Measurements from ENCODE around the gene NUP62.

NUP62 gene

GRCh38 chr19:49891393-49891792, 37.9 kb downstream of the NUP62 start:
- FAIRE-seq, result no peak
- no peak for DNase-seq (ENCODE audit: insufficient read length, low spot score)
- TF ChIP-seq POU2F2 (IDR thresholded peaks at IDR 0.05; ENCODE audit: low read depth, low read length) (no peak), PAX5 (IDR thresholded peaks at IDR 0.05; ENCODE audit: insufficient read depth, low read length, severe bottlenecking) (no peak), SPI1 (IDR thresholded peaks at IDR 0.05; ENCODE audit: low read depth, low read length) (no peak), POLR2AphosphoS5 (IDR thresholded peaks at IDR 0.05; ENCODE audit: low read depth, low read length) (no peak), TAF1 (IDR thresholded peaks at IDR 0.05; ENCODE audit: low read depth, low read length) (no peak), POLR2A (IDR thresholded peaks at IDR 0.05; ENCODE audit: low read depth, low read length) (no peak)

- TF ChIP-seq POLR2AphosphoS5 (IDR thresholded peaks at IDR 0.05; ENCODE audit: low read depth, low read length) (no peak), TAF1 (IDR thresholded peaks at IDR 0.05; ENCODE audit: low read depth, low read length) (no peak), PAX5 (IDR thresholded peaks at IDR 0.05; ENCODE audit: insufficient read depth, low read length, severe bottlenecking) (no peak), POLR2A (IDR thresholded peaks at IDR 0.05; ENCODE audit: low read depth, low read length) (no peak), SPI1 (IDR thresholded peaks at IDR 0.05; ENCODE audit: low read depth, low read length) (no peak), POU2F2 (IDR thresholded peaks at IDR 0.05; ENCODE audit: low read depth, low read length) (no peak)
- peak; percentile 80 for DNase-seq (ENCODE audit: insufficient read length, low spot score)
- FAIRE-seq, result no peak
These were observed 38.7 kb downstream of the NUP62 start for GRCh38 chr19:49890349-49891311.

GRCh38 chr19:49889687-49890348, 39.5 kb downstream of the NUP62 start:
- TF ChIP-seq PAX5 (IDR thresholded peaks at IDR 0.05; ENCODE audit: insufficient read depth, low read length, severe bottlenecking), result no peak
- no peak for TF ChIP-seq POU2F2 (IDR thresholded peaks at IDR 0.05; ENCODE audit: low read depth, low read length)
- no peak for TF ChIP-seq POLR2A (IDR thresholded peaks at IDR 0.05; ENCODE audit: low read depth, low read length)
- TF ChIP-seq SPI1 (IDR thresholded peaks at IDR 0.05; ENCODE audit: low read depth, low read length), result no peak
- no peak for TF ChIP-seq POLR2AphosphoS5 (IDR thresholded peaks at IDR 0.05; ENCODE audit: low read depth, low read length)
- TF ChIP-seq TAF1 (IDR thresholded peaks at IDR 0.05; ENCODE audit: low read depth, low read length), result no peak
- DNase-seq (ENCODE audit: insufficient read length, low spot score) (peak; percentile 59), FAIRE-seq (peak; percentile 96)

GRCh38 chr19:49889038-49889686, 40.1 kb downstream of the NUP62 start:
- FAIRE-seq, result no peak
- no peak for DNase-seq (ENCODE audit: insufficient read length, low spot score)
- TF ChIP-seq POU2F2 (IDR thresholded peaks at IDR 0.05; ENCODE audit: low read depth, low read length) (no peak), PAX5 (IDR thresholded peaks at IDR 0.05; ENCODE audit: insufficient read depth, low read length, severe bottlenecking) (no peak), SPI1 (IDR thresholded peaks at IDR 0.05; ENCODE audit: low read depth, low read length) (no peak), POLR2A (IDR thresholded peaks at IDR 0.05; ENCODE audit: low read depth, low read length) (no peak), TAF1 (IDR thresholded peaks at IDR 0.05; ENCODE audit: low read depth, low read length) (no peak), POLR2AphosphoS5 (IDR thresholded peaks at IDR 0.05; ENCODE audit: low read depth, low read length) (no peak)

GRCh38 chr19:49888510-49888824, 40.8 kb downstream of the NUP62 start:
- FAIRE-seq (no peak), DNase-seq (ENCODE audit: insufficient read length, low spot score) (no peak)
- no peak for TF ChIP-seq POLR2AphosphoS5 (IDR thresholded peaks at IDR 0.05; ENCODE audit: low read depth, low read length)
- TF ChIP-seq PAX5 (IDR thresholded peaks at IDR 0.05; ENCODE audit: insufficient read depth, low read length, severe bottlenecking), result no peak
- no peak for TF ChIP-seq TAF1 (IDR thresholded peaks at IDR 0.05; ENCODE audit: low read depth, low read length)
- no peak for TF ChIP-seq SPI1 (IDR thresholded peaks at IDR 0.05; ENCODE audit: low read depth, low read length)
- no peak for TF ChIP-seq POLR2A (IDR thresholded peaks at IDR 0.05; ENCODE audit: low read depth, low read length)
- TF ChIP-seq POU2F2 (IDR thresholded peaks at IDR 0.05; ENCODE audit: low read depth, low read length), result no peak

GRCh38 chr19:49887665-49888509, 41.4 kb downstream of the NUP62 start:
- TF ChIP-seq POLR2AphosphoS5 (IDR thresholded peaks at IDR 0.05; ENCODE audit: low read depth, low read length) (0 out of 2 replicates have a peak, but pooled peaks have one; percentile 39), SPI1 (IDR thresholded peaks at IDR 0.05; ENCODE audit: low read depth, low read length) (no peak), POLR2A (IDR thresholded peaks at IDR 0.05; ENCODE audit: low read depth, low read length) (no peak), POU2F2 (IDR thresholded peaks at IDR 0.05; ENCODE audit: low read depth, low read length) (no peak)
- FAIRE-seq (no peak), DNase-seq (ENCODE audit: insufficient read length, low spot score) (no peak)

- DNase-seq (ENCODE audit: insufficient read length, low spot score) (no peak), FAIRE-seq (no peak)
- TF ChIP-seq POLR2A (IDR thresholded peaks at IDR 0.05; ENCODE audit: low read depth, low read length) (no peak), POLR2AphosphoS5 (IDR thresholded peaks at IDR 0.05; ENCODE audit: low read depth, low read length) (no peak), TAF1 (IDR thresholded peaks at IDR 0.05; ENCODE audit: low read depth, low read length) (no peak), SPI1 (IDR thresholded peaks at IDR 0.05; ENCODE audit: low read depth, low read length) (no peak), PAX5 (IDR thresholded peaks at IDR 0.05; ENCODE audit: insufficient read depth, low read length, severe bottlenecking) (no peak), POU2F2 (IDR thresholded peaks at IDR 0.05; ENCODE audit: low read depth, low read length) (no peak)
These were observed 42.2 kb downstream of the NUP62 start for GRCh38 chr19:49887037-49887664.

GRCh38 chr19:49884760-49885159, 44.5 kb downstream of the NUP62 start:
- no peak for TF ChIP-seq POLR2A (IDR thresholded peaks at IDR 0.05; ENCODE audit: low read depth, low read length)
- TF ChIP-seq POU2F2 (IDR thresholded peaks at IDR 0.05; ENCODE audit: low read depth, low read length), result no peak
- no peak for TF ChIP-seq SPI1 (IDR thresholded peaks at IDR 0.05; ENCODE audit: low read depth, low read length)
- no peak for TF ChIP-seq TAF1 (IDR thresholded peaks at IDR 0.05; ENCODE audit: low read depth, low read length)
- no peak for TF ChIP-seq POLR2AphosphoS5 (IDR thresholded peaks at IDR 0.05; ENCODE audit: low read depth, low read length)
- TF ChIP-seq PAX5 (IDR thresholded peaks at IDR 0.05; ENCODE audit: insufficient read depth, low read length, severe bottlenecking), result no peak
- FAIRE-seq (no peak), DNase-seq (ENCODE audit: insufficient read length, low spot score) (no peak)
